ENCODE measurements around the gene MPC2.
"Not testable (repeated sequence)": the region's sequence is repeated elsewhere in the genome, so short reads cannot be mapped to it uniquely, and the experiment has no call there.

Gene MPC2

DNA sequence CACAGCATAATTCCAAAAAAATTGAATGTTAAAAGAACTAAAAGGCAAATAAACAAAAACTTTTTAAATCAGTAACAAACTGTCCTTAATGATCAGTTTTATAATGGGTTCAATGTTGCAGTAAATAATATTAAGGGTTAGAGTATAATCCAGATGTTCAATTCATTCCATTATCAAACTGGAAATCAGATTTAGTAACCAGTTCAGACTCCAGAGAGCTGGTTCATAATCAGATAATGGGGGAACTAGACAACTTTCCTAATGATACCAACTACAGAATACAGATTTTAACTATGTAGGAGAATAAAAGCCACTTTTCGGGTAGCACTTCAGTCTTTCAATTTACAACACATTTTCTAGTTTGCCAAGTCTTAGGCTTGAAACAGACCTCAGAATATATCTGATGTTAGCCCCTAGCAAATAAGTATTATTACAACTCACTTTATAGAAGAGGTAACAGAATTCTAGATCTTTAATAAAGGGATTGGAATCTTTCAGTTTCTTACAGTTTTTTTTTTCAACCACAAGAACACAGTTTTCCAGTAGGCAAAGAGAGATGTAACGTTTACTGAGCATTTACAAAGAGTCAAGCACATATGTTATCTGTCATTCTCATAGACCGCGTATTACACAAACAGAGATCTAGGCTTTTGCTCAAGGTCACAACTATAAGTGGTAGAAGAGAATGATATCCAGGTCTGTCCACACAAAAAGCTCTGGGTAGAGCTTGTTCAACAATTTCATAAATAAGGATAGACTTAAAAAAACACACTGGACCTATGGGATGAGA is 2.3 kb downstream of the MPC2 start:
- no peak for DNase-seq (ENCODE audit: low read depth in 2 of 2)

DNA sequence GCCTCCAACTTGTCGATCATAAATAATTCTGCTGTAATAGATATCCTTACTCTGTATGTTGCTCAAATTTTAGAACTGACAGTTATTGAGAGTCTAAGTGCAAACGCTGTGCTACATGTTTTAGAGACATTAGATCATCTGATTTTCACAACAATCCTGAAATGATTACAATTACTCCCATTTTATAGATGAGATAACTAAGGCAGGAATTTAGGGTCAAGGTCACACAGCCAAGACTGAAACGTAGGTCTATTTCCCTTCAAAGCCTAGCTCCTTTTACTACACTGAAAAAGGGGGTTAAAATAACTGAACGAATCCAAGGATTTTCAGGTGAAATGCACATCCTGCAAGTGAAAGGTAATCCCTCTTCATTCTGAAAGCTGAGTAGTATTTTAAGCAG is 3.1 kb downstream of the MPC2 start:
- DNase-seq (ENCODE audit: low read depth in 2 of 2), result no peak

DNA sequence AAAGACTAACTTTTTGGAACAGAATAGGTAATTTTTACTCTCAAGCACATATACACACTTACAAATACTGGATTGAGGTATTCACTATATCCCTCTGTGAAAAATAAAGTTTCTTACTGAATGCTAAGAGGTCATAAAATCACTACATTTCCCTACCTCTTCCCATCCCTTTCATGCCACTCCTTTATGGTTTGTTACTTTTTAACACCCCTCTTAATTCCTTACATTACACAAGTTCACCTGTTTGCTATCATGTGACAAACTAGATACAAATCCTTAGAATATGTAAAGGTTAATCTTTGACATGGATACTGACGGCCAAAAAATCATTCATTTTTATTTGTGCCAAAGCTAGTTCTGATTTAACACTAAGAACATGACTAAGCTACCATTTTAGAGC is 7.1 kb downstream of the MPC2 start:
- DNase-seq (ENCODE audit: low read depth in 2 of 2), result no peak

DNA sequence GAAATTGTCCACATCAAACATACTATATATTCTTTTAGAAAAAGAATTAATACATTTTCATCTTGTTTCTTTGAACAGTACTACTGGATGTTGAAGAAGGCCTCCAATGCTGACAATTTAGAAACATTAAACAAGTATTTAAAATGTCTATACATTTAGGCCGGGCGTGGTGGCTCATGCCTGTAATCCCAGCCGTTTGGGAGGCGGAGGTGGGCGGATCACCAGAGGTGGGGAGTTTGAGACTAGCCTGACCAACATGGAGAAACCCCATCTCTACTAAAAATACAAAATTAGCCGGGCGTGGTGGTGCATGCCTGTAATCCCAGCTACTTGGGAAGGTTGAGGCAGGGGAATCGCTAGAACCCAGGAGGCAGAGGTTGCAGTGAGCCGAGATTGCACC is 8.0 kb downstream of the MPC2 start:
- not testable (repeated sequence) for DNase-seq (ENCODE audit: low read depth in 2 of 2)

DNA sequence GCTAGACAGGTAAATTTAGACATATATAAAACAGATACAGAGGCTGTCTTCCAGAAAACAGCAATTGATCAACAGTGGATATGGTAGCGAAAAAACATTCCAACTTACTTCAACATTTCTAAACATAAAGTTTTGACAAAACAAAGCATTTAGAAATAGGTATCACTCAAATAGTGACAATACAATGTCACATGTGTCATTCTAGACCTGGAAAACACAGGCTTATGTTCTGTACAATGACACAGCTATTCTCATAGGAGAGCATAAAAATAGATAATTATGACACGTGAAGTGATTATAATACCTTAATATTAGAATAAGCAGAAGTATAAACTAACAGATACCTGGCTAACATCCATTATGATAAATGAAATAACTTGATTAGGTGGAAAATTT is 8.4 kb downstream of the MPC2 start:
- DNase-seq (ENCODE audit: low read depth in 2 of 2), result no peak

DNA sequence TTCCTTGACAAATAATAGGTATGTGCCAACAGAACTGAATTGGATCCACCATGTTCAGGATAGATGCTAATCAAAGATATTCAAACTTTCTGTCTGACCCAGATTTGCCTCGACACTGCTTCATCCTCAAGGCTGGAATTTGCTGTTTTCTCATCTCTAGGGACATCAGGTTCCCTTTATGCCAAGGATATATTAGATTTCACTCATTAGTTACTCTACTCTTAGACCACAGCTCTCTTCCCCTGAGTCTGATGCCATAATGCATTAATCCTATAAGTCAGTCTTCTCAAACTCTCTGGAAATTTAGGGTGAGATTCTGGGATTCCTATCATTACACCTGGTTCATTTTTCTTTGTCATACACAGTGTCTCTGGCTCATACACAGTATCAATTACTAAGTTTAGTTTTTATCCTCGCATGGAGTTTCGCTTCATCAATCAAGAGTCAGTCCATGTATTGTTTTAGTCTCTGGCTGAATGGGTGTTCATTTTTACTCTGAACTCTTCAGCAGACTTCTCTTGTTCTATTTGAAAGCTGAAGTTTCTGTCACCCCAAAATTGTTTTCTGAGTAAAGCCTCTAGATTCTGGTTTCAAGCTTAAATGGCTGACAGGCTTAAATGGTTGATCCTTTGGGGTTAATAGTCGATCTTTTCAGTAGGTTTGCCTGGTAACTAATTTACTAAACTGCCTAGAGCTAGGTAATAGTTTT is 9.7 kb downstream of the MPC2 start:
- DNase-seq (ENCODE audit: low read depth in 2 of 2), result no peak

DNA sequence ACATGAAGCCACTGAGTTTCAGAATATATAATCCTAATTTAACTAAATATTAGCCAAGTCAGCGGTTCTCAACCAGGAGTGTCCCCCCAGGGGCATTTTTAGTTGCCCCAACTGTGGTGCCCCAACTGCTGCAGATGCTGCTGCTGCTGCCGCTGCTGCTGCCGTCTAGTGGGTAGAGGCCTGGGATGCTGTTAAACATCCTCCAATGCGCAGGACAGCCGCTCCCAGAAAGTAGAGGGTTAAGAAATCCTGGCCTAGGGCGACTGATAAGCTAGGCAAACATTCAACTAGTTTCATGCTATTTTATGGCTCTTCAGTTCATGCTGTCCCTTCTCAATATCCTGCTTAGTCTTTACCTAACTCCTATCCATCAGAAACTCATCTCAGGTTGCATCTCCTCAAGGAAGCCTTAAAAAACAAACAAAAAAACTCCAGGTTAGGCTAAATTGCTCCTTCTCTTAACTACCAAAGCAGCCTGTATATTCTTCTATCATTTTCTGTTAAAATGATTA is 10.3 kb downstream of the MPC2 start:
- DNase-seq (ENCODE audit: low read depth in 2 of 2), result no peak

DNA sequence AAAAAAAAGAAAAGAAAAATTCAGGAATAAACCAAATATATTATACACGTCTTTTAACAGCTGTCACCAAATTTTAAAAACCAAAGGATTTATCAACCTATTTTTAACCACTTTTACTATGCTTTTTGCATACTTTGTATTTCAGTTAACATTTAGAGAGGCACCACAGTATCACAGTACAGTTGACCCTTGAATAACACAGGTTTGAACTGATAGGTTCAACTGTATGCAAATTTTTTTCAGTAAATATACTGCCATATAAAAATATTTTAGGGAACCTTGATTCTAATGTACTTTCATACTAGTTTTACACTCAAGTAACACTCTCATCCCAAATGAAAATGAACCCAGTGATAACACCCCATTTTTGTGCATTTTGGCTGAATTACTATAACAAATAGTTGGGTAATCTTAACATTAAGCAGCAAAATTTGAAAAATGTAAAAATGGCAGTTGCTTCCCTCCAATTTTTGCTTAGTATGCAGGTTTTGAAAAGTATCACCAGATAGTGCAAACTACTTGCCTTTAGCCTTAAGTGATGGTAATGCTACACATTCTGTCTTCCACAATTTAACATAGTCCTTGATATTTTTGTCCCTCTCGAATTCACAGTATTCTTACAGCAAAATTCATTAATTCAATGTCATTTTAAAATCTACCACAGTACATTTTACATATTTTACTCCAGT is 12.2 kb downstream of the MPC2 start:
- DNase-seq (ENCODE audit: low read depth in 2 of 2), result no peak

DNA sequence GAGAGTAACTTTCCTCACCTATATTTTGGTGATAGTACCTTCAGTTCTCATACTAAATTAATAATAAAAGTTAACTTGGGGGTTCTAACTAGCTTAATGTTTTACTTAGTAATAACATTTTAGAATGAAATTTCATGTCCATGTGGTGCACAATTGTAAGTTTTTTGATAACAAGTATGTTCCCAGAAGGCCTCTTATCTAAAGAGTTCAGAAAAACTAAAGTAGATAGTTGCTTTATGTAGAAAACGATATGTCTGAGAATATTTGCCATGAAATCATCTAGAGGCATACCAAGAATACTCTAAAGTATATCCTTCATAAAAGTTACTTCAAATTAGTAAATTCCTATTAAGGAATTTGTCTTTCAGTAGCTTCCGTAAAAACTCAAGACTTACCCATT is 12.8 kb downstream of the MPC2 start:
- no peak for DNase-seq (ENCODE audit: low read depth in 2 of 2)

DNA sequence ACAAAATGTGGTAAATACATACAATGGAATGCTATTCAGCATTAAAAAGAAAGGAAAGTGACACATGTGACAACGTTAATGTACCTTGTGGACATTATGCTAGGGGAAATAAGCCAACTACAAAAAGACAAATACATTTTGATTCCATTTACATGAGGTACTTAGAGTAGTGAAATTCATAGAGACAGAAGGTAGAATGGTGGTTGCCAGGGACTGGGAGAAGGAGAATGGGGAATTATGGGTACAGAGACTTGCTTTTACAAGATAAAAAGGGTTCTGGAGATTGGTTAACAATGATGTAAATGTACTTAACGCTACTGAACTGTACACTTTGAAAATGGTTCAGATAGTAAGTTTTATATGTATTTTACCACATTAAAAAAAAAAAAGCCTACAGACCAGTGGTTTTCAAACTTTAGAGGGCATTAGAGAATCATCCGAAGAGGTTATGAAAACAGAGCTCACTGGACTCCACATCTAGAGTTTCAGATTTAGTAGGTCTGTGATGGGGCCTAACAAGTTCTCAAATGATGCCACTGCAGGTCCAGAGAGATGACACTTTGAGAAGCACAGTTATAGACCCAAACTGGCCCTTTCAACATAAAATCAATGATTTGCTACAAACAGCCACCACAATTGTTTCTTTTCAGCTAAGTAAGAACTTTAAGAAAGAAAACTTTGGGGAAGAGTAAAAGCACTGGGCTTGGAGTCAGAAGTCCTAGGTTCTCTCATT is 13.4 kb downstream of the MPC2 start:
- no peak for DNase-seq (ENCODE audit: low read depth in 2 of 2)

DNA sequence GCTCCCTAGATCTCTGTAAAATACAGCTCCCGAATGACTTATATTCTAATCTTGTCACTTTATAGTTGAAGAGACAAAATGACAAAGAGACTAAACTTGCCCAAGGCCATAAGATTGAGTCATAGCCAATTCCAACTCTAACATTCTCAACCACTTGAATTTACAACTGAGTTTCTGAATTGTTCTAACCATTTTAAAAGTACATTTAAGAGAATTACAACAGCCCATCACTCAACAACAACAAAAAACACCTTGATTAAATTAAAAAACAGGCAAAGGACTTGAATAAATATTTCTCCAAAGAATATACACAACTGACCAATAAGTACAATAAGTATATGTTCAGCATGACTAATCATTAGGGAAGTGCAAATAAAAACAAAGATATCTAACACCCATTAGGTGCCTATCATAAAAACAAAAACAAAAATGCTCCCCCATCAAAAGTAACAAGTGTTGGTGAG is 14.2 kb downstream of the MPC2 start:
- no peak for DNase-seq (ENCODE audit: low read depth in 2 of 2)

DNA sequence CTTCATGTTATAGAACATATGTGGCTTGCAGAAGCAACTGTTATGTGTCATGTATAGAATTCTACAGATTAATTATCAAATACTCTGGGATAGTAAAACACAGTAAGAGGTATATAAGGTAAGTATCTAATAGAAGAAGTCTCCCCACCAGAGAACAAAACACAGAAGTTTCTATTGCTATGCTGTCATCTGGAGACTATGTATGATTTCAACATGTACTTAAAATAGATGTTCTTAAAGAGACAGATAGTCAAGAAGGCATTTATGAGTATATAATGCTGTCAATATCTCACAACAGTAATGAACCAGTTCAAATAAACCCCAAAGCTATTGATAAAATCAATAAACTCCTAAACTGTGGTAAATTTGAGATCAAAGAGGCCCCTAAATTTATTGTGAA is 14.8 kb downstream of the MPC2 start:
- DNase-seq (ENCODE audit: low read depth in 2 of 2), result no peak

DNA sequence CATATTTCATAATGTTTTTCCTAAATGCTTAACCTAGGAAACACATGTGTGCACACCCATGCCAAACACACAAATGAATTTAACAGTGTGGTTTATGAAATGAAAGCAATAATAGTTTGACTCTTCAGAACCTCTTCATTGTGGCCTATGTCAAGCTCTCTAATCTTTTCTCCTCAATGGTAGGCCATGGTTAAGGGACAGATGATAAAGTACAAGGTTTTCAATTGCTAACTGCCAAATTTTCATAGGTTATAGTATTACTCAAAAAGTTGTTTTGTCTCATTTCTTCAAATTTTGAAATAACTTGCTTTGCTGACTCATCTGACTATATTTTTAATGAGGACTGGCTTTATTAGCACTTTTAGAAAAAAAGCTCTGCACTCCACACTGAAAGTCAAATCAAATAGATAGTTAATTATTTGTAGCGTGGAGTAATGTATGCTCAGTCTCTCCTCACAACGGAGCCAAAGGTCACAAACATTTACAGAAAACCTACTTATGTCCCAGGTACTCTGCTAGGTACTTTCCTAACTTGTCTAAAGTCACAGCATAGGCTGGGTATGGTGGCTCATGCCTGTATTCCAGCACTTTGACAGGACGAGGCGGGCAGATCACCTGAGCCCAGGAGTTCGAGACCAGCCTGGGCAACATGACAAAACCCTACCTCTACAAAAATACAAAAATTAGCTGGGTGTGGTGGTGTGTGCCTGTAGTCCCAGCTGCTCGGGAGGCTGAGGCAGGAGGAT is 19.9 kb downstream of the MPC2 start:
- DNase-seq (ENCODE audit: low read depth in 2 of 2), result no peak

DNA sequence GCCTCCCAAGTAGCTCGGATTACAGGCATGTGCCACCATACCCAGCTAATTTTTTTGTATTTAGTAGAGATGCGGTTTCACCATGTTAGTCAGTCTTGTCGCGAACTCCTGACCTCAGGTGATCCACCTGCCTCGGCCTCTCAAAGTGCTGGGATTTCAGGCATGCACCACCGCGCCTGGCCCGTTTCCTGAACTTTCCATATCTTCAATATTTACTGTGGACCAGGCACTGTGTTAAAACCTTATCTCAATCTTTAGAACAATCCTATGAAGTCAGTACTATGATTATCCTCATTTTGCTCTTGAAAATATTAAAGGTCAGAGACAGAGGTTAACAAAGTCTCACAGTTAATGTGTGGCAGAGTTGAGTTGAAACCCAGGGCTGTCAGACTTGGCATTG is 21.3 kb downstream of the MPC2 start:
- no peak for DNase-seq (ENCODE audit: low read depth in 2 of 2)

DNA sequence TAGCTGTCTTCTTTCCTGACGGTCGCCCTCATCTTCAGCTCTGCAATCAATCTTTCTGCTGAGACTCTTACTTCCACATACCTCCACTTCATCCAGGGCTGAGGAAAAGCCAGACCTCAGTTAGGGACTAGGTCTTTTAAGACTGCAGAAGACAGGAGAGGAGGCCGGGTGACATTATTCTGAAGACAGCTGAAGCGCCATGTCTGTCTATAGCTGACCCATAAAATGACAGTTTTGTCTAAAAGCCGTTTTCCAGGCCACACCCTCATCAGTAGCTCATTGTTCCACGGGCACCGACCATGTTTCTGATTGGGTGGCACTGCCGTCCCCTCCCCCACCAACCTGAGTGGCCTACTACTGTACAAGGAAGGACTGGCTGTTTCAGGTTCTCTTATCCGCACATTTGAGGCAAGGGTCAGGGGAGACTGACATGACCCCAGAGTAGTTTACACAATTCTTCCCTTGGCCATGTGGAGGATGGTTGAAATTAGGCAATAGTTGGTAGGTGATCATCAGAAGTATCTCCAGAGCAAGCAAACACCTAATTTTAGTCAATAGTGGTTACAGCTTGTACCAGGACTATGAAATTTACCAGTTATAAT is 22.9 kb downstream of the MPC2 start, which contains the start of gene ADCY10:
ADCY10 (minus strand) TSS at position 240 of the 602 bp plus-strand sequence. CDS start 8,994 bp downstream, outside the sequence.
- no peak for DNase-seq (ENCODE audit: low read depth in 2 of 2)

DNA sequence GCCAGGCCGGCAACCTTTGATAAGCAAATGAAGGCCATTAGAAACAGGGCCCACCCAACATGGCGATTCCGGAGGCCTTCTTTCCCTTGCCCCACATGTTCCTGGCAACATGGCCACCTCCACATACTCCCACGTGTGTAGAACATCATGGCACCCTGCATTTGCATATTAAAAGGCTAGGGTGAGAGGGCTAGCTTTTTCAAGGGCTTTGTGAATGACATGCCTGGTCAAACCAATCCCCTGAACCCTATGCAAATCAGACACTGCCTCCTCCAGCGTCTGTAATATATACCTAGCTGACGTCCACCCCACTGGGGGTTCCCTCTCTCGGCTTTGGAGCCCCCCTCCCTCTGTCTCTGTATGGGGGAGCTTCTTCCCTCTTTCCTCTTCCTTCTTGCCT is 24.6 kb downstream of the MPC2 start:
- no peak for DNase-seq (ENCODE audit: low read depth in 2 of 2)

DNA sequence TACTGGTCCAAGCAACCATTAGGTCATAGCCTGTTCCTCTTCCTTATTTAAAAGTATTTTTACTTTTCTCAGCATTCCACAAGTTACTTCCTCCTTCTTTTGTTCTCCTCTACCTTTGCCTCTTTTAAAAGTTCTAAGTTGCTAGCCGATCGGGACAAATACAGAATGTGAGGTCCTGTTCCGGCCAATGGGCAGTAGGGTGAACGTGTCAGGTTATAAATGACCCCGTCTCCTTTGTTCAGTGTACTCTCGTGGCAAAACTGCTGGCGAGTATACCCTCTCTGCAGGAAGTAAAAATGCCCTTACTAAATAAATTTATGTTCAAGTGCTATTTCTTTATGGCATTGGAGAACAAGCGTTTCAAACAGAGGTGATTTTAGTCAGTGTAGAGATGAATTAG is 25.5 kb downstream of the MPC2 start:
- DNase-seq (ENCODE audit: low read depth in 2 of 2), result no peak

DNA sequence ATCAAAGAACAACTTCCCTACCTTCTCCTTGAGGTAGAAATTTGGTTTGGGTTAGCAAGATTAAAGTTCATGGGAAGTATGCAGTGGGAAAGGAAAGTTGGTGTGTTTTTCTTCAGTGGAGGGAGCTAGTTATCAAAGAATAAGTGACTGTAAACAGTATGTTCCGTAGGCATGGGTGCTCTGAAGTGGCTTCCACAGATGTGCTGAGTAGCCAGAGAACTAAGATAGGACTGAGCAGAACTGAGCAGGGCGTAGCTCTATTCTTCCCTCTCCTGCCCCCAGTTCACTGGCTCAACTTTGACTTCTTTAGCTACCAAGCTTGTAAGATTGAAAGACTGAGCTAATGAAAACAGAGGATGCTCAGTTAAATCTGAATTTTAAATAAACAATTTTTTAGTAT is 26.3 kb downstream of the MPC2 start:
- no peak for DNase-seq (ENCODE audit: low read depth in 2 of 2)

DNA sequence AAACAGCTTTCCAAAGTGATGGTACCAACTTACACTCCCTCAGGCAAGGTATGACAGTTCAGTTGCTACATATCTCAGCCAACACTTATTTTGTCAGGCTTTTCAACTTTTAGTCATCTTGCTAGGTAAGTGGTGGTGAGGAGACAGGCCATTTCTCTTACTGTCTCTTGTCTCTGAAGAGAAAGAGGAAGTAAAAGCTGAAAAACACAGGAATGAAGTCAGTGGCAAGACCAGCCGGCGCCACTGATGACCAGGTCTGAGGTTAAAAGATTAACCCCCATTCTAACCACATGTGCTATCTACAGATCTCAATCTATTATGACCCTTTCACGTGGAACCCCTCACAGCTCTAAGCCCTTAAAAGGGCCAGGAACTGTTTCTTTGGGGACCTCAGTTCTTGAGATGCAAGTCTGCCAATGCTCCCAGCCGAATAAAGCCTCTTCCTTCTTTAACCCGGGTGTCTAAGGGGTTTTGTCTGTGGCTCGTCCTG is 27.1 kb downstream of the MPC2 start:
- no peak for DNase-seq (ENCODE audit: low read depth in 2 of 2)

DNA sequence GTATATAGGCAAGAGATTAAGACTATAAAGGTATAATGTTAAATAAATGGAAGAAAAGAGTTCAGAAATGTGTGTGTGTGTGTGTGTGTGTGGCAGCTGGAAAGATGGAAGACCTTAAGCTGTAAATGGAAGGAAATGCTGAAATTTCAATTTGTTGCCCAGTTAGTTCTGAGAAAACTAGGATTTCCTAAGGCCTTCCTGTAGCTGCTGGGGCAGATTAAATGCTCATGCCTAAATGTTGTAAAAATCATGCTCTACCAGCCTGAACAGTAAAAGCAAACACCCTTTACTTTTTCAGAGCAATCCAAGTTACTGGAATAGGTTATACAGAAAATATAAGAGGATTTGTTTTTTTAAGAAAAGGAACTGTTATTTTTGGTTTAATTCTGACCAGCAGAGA is 31.2 kb downstream of the MPC2 start:
- no peak for DNase-seq (ENCODE audit: low read depth in 2 of 2)

All from stimulated activated CD4-positive, alpha-beta T cell treated with anti-CD3 and anti-CD28 coated beads, Interleukin-4, amount 100 ng/mL, for 48 hours (primary cell).